Adrenal gland (tissue), 12 donors: Measurements from ENCODE around the gene ZFAND6. TPM values are rescaled to one million over a fixed set of nuclear protein-coding genes. Genes with fewer than 3 reads are reported as not detected.

Experiments
- DNase-seq, 7 donors: peaks; one replicate each; pipeline ENCODE4 v3.0.0-alpha.2; 2019 to 2020
- H3K27ac ChIP-seq, 5 donors: fragments of 200-600 bp; sonication (generic) in 4 of 5; 1 replicate in 3 of 5; 2 replicates in 2 of 5; pipeline versions ENCODE4 v1.5.1 to v1.8.0; 2016 to 2020; ENCODE audit warnings: mild to moderate bottlenecking in 1 of 5
- H3K27me3 ChIP-seq: fragments of 200-600 bp; 2 replicates; pipeline ENCODE4 v1.8.0; 2021
- H3K36me3 ChIP-seq, 2 donors: fragments of 200-600 bp; replicated peaks in 1 of 2; 1 replicate in 1 of 2; 2 replicates in 1 of 2; pipeline versions ENCODE4 v1.5.1 to v1.8.0; 2018 to 2022
- H3K4me1 ChIP-seq, 2 donors: fragments of 200-600 bp; replicated peaks in 1 of 2; 1 replicate in 1 of 2; 2 replicates in 1 of 2; pipeline versions ENCODE4 v1.5.1 to v1.8.0; 2018 to 2021
- H3K4me3 ChIP-seq, 4 donors: fragments of 200-600 bp; sonication (generic) in 3 of 4; one replicate each; pipeline ENCODE4 v1.5.1; 2016 to 2018
- H3K9me3 ChIP-seq, 3 donors: fragments of 200-600 bp; sonication (generic) in 1 of 3; replicated peaks in 1 of 3; 1 replicate in 2 of 3; 2 replicates in 1 of 3; pipeline versions ENCODE4 v1.5.1 to v1.8.0; 2016 to 2021
- CTCF ChIP-seq, 6 experiments: fragments of 450-650 bp in 4 of 6; fragments of 200-600 bp in 2 of 6; sonication (generic) in 1 of 6; IDR thresholded peaks; 1 replicate in 5 of 6; 2 replicates in 1 of 6; pipeline versions ENCODE4 v1.5.1 to v1.8.0; 2016 to 2021; ENCODE audit warnings: antibody characterized with exemption in 6 of 6, mild to moderate bottlenecking in 2 of 6, moderate library complexity in 1 of 6
- POLR2A ChIP-seq, 2 donors: fragments of 450-650 bp; IDR thresholded peaks; one replicate each; pipeline ENCODE4 v1.6.1; 2017; ENCODE audit warnings: antibody characterized with exemption in 2 of 2, mild to moderate bottlenecking in 2 of 2, moderate library complexity in 1 of 2
- WGBS, 4 donors: extraction: QIAGEN DNeasy Blood & Tissue Kit in 2 of 4; methylation state at CpG; one replicate each; pipeline versions ENCODE4 v1.1.5 to v1.1.7; 2013 to 2017; 5-methylcytosine and 5-hydroxymethylcytosine counted together
- intact Hi-C, 2 donors: fragments of 100-400 bp; cut with DNase I; formaldehyde crosslinking; loops; one replicate each; pipeline versions ENCODE4 v1.14.1 to v1.15.0; 2022 to 2023
- polyA plus RNA-seq, 3 donors: library from polyadenylated mRNA; stranded (reverse); fragments of 200-250 nt in 2 of 3; fragments of 350-450 nt in 1 of 3; fragmentation: Illumina TruSeq in 1 of 3; extraction: RNeasy Lipid Tissue Mini Kit (QIAGEN cat#74804) in 1 of 3; gene quantifications; one replicate each; pipeline ENCODE4 v1.2.3, GENCODE V29; 2013 to 2014
- small RNA-seq, 2 donors: library from RNA; depleted of rRNA; stranded (forward); fragments of <200 nt; gene quantifications; one replicate each; pipeline ENCODE3, GENCODE V24; 2016
- total RNA-seq, 9 donors: library from RNA; depleted of rRNA in 4 of 9; stranded (reverse); fragments of >200 nt in 4 of 9; fragments of 120-200 nt in 1 of 9; fragmentation: NEBNext Ultra II Directional in 1 of 9; extraction: Animal tissue kit (Norgen Biotek cat#: 25700) in 1 of 9; gene quantifications; one replicate each; pipeline versions ENCODE4 v1.1.0 to v1.2.4, GENCODE V29; 2013 to 2023
- donor health status: healthy with polysubstance abuse.
- donor health status: Bipolar disorder and iron deficiency.
- donor health status: DM: yes; HTN: yes; CAD: no.
- donor health status: DM: no; HTN: no; CAD: no.
- donor health status: DM: no; HTN: no; CAD: no.
- donor health status: DM: yes; HTN: yes; CAD: no.

Gene ZFAND6
- total and polyA plus RNA-seq, 12 donors: 46.5 to 197 (median 105) TPM

DNA sequence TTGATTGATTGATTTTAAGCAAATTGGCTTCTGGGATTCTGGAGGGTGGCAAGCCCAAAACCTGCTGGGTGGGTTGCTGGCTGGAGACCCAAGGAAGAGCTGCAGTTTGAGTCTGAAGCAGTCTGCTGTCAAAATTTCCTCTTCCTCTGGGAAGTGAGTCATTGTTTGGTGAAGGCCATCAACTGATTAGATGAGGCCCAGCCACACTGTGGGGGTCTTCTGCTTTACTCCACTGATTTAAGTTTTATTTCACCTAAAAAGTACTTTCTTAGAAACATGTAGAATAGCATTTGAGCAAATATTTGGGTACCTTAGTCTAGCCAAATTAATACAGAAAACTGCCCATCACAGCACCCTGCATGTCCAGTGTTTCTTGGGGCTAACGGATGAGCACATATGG is 127.1 kb downstream of the ZFAND6 start:
- TF ChIP-seq POLR2A (IDR thresholded peaks at IDR 0.05): no peak
- no peak for TF ChIP-seq CTCF (IDR thresholded peaks at IDR 0.05)
- Histone ChIP-seq H3K27me3 (no peaks in the 10 kb centered on the region), H3K36me3 (peaks cover 0 to 34% of the 10 kb centered on the region in 2 donors), H3K27ac (no peak overlapping the region), H3K4me3 (no peak overlapping the region), H3K4me1 (peaks cover 13 to 24% of the 10 kb centered on the region in 2 donors), H3K9me3 (no peaks in the 10 kb centered on the region)
- 96 to 100% (median 100%) methylated on average over 1 of the region's 1 CpG for WGBS, 4 donors
- intact Hi-C loops: no loop called here
- DNase-seq: no peak

Small RNA genes within 50 kb of the gene (small RNA-seq; reads per million reads assigned to genes)
- gene RF00017: 0 reads per million in 2 donors

Other genes starting within 250 kb of the ZFAND6 start
- 10 to 100 TPM in 8 of 9 donors, 1 to 10 TPM in 1; 8.7 to 59.3 (median 24.7) TPM for gene MTHFS, start 162.7 kb upstream of the ZFAND6 start, total RNA-seq
- gene MTHFS, start 162.7 kb upstream of the ZFAND6 start, polyA plus RNA-seq: 10 to 100 TPM; 25.8 to 63.6 (median 53.6) TPM
- 1 to 10 TPM in 5 of 9 donors, under 1 TPM in 3, not detected in 1; 0.56 to 4.2 (median 1.2) TPM for gene BCL2A1, start 88.5 kb upstream of the ZFAND6 start, total RNA-seq
- 10 to 100 TPM in 1 of 3 donors, 1 to 10 TPM in 2; 1.4 to 19.1 (median 1.8) TPM for gene BCL2A1, start 88.5 kb upstream of the ZFAND6 start, polyA plus RNA-seq
- gene FAH, start 93.3 kb downstream of the ZFAND6 start, total RNA-seq: 100 to 1,000 TPM in 5 of 9 donors, 10 to 100 TPM in 4; 56.9 to 157 (median 102) TPM
- gene FAH, start 93.3 kb downstream of the ZFAND6 start, polyA plus RNA-seq: 100 to 1,000 TPM in 2 of 3 donors, 10 to 100 TPM in 1; 69.2 to 154 (median 109) TPM
- 10 to 100 TPM in 1 of 9 donors, 1 to 10 TPM in 7, under 1 TPM in 1; 0.55 to 13.2 (median 4.8) TPM for gene CTXND1, start 192.5 kb downstream of the ZFAND6 start, total RNA-seq
- gene CTXND1, start 192.5 kb downstream of the ZFAND6 start, polyA plus RNA-seq: 10 to 100 TPM in 1 of 3 donors, 1 to 10 TPM in 2; 1.6 to 17.4 (median 3.0) TPM